ENCODE data around the gene HMCN1. TPM values are rescaled to one million over a fixed set of nuclear protein-coding genes. Genes with fewer than 3 reads are reported as not detected.

The HMCN1 gene
- total RNA-seq, 1 donor from 2014 or later = 8.9 TPM

DNA sequence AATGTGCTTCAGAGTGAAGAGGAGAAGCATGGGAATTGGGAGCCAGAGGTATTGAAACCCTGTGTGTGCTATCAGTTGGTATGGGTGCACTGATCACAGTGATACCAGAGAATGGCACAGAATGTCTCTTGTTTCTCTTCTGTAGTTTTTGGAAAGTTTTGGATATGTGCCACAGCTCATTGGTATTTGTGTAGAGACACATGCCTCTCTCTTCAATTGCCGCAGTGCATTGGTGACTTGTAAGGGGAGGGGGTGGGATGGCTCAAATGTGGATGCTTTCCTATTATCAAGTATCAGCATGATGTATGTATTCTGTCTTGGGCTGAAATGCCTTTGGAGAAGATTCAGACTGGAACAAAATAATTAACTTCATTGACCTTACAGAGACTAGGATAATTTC is 101.0 kb downstream of the HMCN1 start:
- no peak overlapping the region for H3K4me3 ChIP-seq
- no peaks in the 10 kb centered on the region for H3K4me1 ChIP-seq
- no peak for DNase-seq
- no peaks in the 10 kb centered on the region for H3K27me3 ChIP-seq (ENCODE audit: low read depth)
- H3K27ac ChIP-seq (replicated peaks) = no peak overlapping the region
- H3K36me3 ChIP-seq = no peaks in the 10 kb centered on the region
- intact Hi-C loops (cut with micrococcal nuclease) = no loop called here
- no peak for TF ChIP-seq CTCF (IDR thresholded peaks at IDR 0.05; ENCODE audit: borderline replicate concordance)
- no peaks in the 10 kb centered on the region for H3K9me3 ChIP-seq (replicated peaks)

- no peak for DNase-seq
- H3K4me3 ChIP-seq = no peak overlapping the region
- no peaks in the 10 kb centered on the region for H3K9me3 ChIP-seq (replicated peaks)
- H3K4me1 ChIP-seq = no peaks in the 10 kb centered on the region
- intact Hi-C loops (cut with micrococcal nuclease) = no loop called here
- TF ChIP-seq CTCF (IDR thresholded peaks at IDR 0.05; ENCODE audit: borderline replicate concordance) = no peak
- H3K27me3 ChIP-seq (ENCODE audit: low read depth) = no peaks in the 10 kb centered on the region
- no peak overlapping the region for H3K27ac ChIP-seq (replicated peaks)
- no peaks in the 10 kb centered on the region for H3K36me3 ChIP-seq
Observed at GRCh38 chr1:185837711-185838110, 103.5 kb downstream of the HMCN1 start.

DNA sequence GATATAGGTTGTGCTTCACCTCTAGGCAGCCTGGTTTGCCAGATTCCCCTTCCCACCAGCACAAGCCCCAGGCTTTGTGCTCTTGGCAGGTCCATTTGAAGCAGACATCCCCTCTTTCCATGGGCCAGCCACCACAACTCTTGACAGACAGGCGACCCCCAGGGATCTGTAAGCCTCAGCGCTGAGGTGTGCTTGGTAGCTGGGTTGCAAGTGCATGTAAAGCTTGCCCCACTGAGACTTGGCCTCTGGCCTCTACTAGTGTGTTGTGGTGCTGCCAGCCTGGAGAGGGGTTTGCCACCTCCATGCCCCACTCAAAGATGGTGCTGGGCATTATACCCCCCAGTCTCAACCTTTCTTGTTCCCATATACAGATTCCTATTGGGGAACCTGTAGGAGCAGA is 103.9 kb downstream of the HMCN1 start:
- H3K27me3 ChIP-seq (ENCODE audit: low read depth) = no peaks in the 10 kb centered on the region
- DNase-seq = no peak
- no peak overlapping the region for H3K27ac ChIP-seq (replicated peaks)
- no peaks in the 10 kb centered on the region for H3K9me3 ChIP-seq (replicated peaks)
- no peak for TF ChIP-seq CTCF (IDR thresholded peaks at IDR 0.05; ENCODE audit: borderline replicate concordance)
- peaks cover under 1% of the 10 kb centered on the region for H3K4me1 ChIP-seq
- no peaks in the 10 kb centered on the region for H3K36me3 ChIP-seq
- intact Hi-C loops (cut with micrococcal nuclease) = no loop called here
- no peak overlapping the region for H3K4me3 ChIP-seq

DNA sequence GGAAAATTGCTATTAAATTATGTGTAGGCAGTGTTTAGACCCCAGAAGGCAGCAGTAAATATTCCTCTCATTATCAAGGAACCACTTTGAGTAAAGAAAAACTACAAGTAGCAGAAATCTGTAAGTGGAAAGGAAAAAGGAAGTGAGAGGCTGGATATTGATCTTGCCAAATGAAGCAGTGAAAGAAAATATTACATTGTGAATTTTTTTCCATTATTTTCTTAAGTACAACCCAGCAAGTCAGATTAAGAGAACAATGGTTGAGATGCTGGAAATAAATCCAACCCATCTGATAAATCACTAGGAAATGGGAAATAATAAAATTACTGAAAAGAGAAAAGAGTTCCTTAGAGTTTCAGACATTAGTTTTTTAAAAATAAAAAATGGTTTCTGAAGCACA is 106.7 kb downstream of the HMCN1 start:
- Histone ChIP-seq H3K27ac (replicated peaks) (no peak overlapping the region), H3K9me3 (replicated peaks) (no peaks in the 10 kb centered on the region), H3K4me3 (no peak overlapping the region), H3K4me1 (peaks cover 11% of the 10 kb centered on the region), H3K36me3 (no peaks in the 10 kb centered on the region), H3K27me3 (ENCODE audit: low read depth) (no peaks in the 10 kb centered on the region)
- intact Hi-C loops (cut with micrococcal nuclease) = no loop called here
- no peak for DNase-seq
- no peak for TF ChIP-seq CTCF (IDR thresholded peaks at IDR 0.05; ENCODE audit: borderline replicate concordance)

GRCh38 chr1:185843297-185843869 is 109.2 kb downstream of the HMCN1 start:
- DNase-seq = no peak
- Histone ChIP-seq H3K27me3 (ENCODE audit: low read depth) (no peaks in the 10 kb centered on the region), H3K36me3 (no peaks in the 10 kb centered on the region), H3K9me3 (replicated peaks) (no peaks in the 10 kb centered on the region), H3K4me1 (peaks cover 11% of the 10 kb centered on the region), H3K27ac (replicated peaks) (no peak overlapping the region), H3K4me3 (no peak overlapping the region)
- intact Hi-C loops (cut with micrococcal nuclease) = no loop called here
- TF ChIP-seq CTCF (IDR thresholded peaks at IDR 0.05; ENCODE audit: borderline replicate concordance) = no peak
